AG09319 (cell line): Measurements from ENCODE around the gene PLAC8L1.
"Not testable (repeated sequence)": the region's sequence is repeated elsewhere in the genome, so short reads cannot be mapped to it uniquely, and the experiment has no call there.

Experiments used
- DNase-seq: peaks from one replicate; pipeline ENCODE4 v3.0.0-alpha.2; 2010; ENCODE audit warnings: low read depth; ENCODE audit errors: extremely low read depth
- TF ChIP-seq, protein P1 (sequence below): IDR thresholded peaks from 2 replicates; pipeline ENCODE4 v1.5.1; 2011; ENCODE audit warnings: low read depth, mild to moderate bottlenecking, inconsistent platforms, low read length, moderate library complexity

The PLAC8L1 gene

DNA sequence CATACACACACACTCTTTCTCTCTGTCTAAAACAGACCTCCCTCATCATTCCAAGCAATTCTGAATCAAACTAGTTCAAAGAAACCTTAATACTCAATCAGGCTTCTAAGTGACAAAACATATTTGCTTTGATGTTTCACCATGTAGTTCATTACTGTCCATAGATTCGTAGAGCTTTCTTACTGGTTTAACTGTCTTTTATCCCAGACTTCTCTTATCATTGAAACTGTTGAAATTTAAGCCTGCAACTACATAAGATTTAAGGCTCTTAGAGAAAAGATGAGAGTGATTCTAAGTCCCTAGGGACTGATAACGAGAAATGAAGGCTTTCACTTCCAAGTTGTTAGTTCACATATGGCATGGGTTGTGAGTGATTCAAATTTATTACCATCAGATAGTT lies 11.0 kb upstream of the PLAC8L1 start:
- TF ChIP-seq, protein P1, sequence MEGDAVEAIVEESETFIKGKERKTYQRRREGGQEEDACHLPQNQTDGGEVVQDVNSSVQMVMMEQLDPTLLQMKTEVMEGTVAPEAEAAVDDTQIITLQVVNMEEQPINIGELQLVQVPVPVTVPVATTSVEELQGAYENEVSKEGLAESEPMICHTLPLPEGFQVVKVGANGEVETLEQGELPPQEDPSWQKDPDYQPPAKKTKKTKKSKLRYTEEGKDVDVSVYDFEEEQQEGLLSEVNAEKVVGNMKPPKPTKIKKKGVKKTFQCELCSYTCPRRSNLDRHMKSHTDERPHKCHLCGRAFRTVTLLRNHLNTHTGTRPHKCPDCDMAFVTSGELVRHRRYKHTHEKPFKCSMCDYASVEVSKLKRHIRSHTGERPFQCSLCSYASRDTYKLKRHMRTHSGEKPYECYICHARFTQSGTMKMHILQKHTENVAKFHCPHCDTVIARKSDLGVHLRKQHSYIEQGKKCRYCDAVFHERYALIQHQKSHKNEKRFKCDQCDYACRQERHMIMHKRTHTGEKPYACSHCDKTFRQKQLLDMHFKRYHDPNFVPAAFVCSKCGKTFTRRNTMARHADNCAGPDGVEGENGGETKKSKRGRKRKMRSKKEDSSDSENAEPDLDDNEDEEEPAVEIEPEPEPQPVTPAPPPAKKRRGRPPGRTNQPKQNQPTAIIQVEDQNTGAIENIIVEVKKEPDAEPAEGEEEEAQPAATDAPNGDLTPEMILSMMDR: no peak
- no peak for DNase-seq

DNA sequence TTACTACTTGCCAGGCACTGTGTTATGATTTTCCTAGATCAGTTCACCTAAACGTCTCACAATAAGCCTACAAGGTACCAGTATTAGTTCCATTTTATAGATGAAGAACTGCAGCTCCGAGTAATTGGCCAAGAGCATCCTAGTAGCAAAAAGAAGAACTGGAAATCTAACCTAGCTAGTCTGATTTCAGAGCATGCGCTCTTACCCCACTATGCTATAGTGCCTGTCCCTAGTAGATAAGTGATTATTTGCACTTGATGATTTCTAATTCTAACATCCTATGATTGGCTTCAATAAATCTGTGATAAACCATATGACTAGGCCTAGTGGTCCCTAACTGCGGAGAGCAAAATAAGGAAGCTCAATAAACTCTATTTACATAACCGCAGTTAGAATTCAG lies 7.1 kb upstream of the PLAC8L1 start:
- TF ChIP-seq, protein P1: no peak
- DNase-seq: no peak

DNA sequence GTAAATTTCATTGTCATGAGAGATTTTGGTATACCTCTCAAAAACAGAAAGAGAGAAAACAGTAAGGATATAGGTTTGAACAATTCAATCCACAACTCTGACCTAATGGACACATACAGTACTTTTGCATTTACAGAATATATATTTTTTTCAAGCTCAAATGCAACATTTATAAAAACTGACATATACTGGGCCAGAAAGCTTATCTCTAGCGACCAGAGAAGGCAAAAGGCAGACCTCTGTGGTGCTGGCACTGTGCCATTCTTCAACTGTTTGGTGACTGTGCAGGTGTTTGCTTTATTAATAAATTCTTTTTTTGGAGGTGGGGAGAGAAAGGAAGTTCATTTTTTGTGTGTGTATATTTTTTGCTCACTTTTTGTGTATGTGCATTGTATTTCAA lies 6.0 kb upstream of the PLAC8L1 start:
- TF ChIP-seq, protein P1: no peak
- DNase-seq: no peak

DNA sequence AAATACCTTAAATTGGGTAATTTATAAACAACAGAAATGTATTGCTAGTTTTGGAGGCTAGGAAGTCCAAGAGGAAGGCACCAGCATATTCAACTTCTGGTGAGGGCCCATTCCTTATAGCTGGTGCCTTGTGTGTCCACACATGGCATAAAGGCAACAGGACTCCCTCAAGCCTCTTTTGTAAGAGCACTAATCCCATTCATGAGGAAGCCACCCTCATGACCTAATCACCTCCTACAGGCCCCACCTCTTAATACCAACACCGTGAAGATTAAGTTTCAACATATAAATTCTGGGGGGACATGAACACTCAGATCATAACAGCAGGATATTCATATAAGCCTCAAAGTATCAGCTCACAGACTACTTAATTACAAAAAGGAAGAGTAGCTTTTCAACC lies 4.0 kb upstream of the PLAC8L1 start:
- TF ChIP-seq, protein P1: no peak
- no peak for DNase-seq

DNA sequence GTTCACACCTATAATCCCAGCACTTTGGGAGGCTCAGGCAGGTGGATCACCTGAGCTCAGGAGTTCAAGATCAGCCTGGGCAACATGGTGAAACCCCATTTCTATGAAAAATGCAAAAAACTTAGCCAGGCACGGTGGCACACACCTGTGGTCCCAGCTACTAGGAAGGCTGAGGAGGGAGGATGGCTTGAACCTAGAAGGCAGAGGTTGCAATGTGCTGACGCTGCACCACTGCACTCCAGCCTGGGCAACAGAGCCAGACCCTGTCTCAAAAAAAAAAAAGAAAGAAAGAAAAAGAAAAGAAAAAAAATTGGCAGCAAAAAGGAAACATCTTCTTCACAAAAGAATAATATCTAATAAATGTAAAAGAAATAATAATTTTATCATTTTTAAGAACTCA lies 3.5 kb upstream of the PLAC8L1 start:
- not testable (repeated sequence) for DNase-seq

DNA sequence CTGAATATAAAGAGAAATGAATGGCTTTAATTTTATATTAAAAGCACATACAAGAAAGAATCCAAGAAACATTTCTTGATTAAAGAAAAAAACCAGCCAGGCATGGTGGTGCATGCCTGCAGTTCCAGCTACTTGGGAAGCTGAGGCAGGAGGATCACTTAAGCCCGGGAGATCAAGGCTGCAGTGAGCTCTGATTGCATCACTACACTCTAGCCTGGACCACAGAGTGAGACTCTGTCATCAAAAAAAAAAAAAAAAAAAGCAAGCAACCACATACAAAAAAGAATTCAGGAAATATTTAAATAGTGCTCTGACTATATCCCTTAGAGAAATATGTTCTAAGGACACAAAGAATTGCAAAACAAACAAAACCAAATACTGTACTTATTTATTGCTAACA lies 2.5 kb upstream of the PLAC8L1 start:
- DNase-seq: no peak
- TF ChIP-seq, protein P1: no peak

DNA sequence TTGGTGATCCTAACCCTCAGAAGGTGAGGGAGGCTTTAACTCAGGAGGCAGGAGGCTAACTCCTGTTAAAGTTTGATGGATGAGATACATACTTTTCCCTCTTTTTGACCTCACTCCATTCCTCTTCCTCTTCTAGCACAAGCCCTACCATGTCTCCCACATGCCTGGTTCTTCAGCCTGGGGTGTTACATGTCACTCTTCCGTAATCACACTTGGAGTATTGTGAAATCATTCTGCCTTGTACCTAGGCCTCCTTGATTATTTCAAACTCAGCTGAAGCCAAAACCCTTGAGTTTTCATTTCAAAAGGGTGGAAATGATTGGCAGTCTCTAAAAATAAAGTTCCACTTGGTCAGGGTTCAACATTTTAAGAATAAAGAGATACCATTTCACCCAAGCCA lies 1.8 kb downstream of the PLAC8L1 start:
- TF ChIP-seq, protein P1: no peak
- no peak for DNase-seq

DNA sequence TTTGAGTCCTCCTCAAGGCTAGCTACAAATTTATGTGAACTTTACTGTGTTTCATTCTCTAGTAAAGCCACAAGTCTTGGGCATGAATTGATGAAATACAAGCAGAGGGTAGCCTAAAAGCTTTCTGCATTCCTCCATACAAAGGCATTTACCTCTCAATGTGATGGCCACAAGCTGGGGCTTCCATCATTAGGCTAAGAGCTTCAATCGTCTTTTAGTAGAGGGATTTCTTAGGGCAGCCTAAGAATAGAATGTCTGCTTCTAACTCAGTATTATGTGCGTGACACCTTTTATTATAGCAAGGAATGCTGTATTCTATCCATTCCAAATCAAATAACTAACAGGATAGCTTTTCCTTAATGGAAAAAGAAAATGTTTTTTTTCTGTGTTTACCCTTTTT lies 3.7 kb downstream of the PLAC8L1 start:
- no peak for DNase-seq
- TF ChIP-seq, protein P1: no peak
